GM12878 (cell line): ENCODE measurements around the gene TACR2.

Source experiments
- CTCF ChIP-seq, 3 experiments: IDR thresholded peaks in 2 of 3; conservative IDR thresholded peaks in 1 of 3; 2 replicates each; pipeline ENCODE4 v1.5.1; 2011; ENCODE audit warnings: low read depth in 3 of 3, low read length in 3 of 3, mild to moderate bottlenecking in 3 of 3, control low read depth in 2 of 3, moderate library complexity in 2 of 3, inconsistent platforms in 1 of 3, mixed read lengths in 1 of 3; ENCODE audit not compliant: control insufficient read depth in 2 of 3, insufficient read depth in 1 of 3; ENCODE audit errors: extremely low read depth in 1 of 3
- E2F8 ChIP-seq: fragments of 450-650 bp; IDR thresholded peaks from 2 replicates; pipeline ENCODE4 v1.6.1; 2018; ENCODE audit warnings: mild to moderate bottlenecking, low read depth, moderate library complexity; ENCODE audit not compliant: partially characterized antibody
- EZH2 ChIP-seq: IDR thresholded peaks from 2 replicates; pipeline ENCODE4 v1.6.1; 2012; ENCODE audit warnings: low read depth, mild to moderate bottlenecking, control low read depth, inconsistent platforms, low read length, borderline replicate concordance; ENCODE audit not compliant: control insufficient read depth
- HDAC6 ChIP-seq: fragments of 200-600 bp; sonication (generic); IDR thresholded peaks from one replicate; pipeline ENCODE4 v1.8.0; 2017; ENCODE audit warnings: antibody characterized with exemption; ENCODE audit not compliant: unreplicated experiment
- NRF1 ChIP-seq: conservative IDR thresholded peaks from 2 replicates; pipeline ENCODE4 v1.6.1; 2011; ENCODE audit warnings: mild to moderate bottlenecking, low read depth, low read length, improper control_type of control experiment
- POLR2A ChIP-seq: IDR thresholded peaks from 2 replicates; pipeline ENCODE4 v1.6.1; 2011; ENCODE audit warnings: low read depth, mild to moderate bottlenecking, low read length
- POLR2AphosphoS5 ChIP-seq: IDR thresholded peaks from 2 replicates; pipeline ENCODE4 v1.6.1; 2011; ENCODE audit warnings: mild to moderate bottlenecking, low read length, inconsistent platforms
- SUZ12 ChIP-seq: fragments of 200-600 bp; sonication (generic); IDR thresholded peaks from one replicate; pipeline ENCODE4 v1.6.1; 2018; ENCODE audit warnings: antibody characterized with exemption, mild to moderate bottlenecking; ENCODE audit not compliant: unreplicated experiment
- ZNF274 ChIP-seq: IDR thresholded peaks from one replicate; pipeline ENCODE4 v1.8.0; 2011; ENCODE audit not compliant: insufficient read length, insufficient read depth
- ZZZ3 ChIP-seq: IDR thresholded peaks from 2 replicates; pipeline ENCODE4 v1.6.1; 2011; ENCODE audit warnings: low read depth; ENCODE audit not compliant: control insufficient read depth, insufficient read length

- TF ChIP-seq POLR2A (no peak), HDAC6 (no peak), SUZ12 (no peak), CTCF (IDR thresholded peaks at IDR 0.05 in 2 of 3, conservative IDR thresholded peaks at IDR 0.05 in 1 of 3; ENCODE audit: control insufficient read depth in 2 of 3, extremely low read depth in 1 of 3, insufficient read depth in 1 of 3, low read depth in 3 of 3, low read length in 3 of 3) (no peak), POLR2AphosphoS5 (no peak), ZZZ3 (no peak), EZH2 (no peak), NRF1 (no peak), E2F8 (no peak), ZNF274 (no peak)
Measured at GRCh38 chr10:69377933-69378332, 38.8 kb downstream of the TACR2 start.
